Stimulated activated CD4-positive, alpha-beta T cell treated with anti-CD3 and anti-CD28 coated beads, TNF-alpha, amount 100 ng/mL, for 24 hours (primary cell): ENCODE results near the gene SLC45A1.
A peak's percentile ranks its signal among the peaks of the same experiment; 100 is the strongest.

ENCODE experiments used
- DNase-seq, 3 experiments: peaks; one replicate each; pipeline ENCODE4 v3.0.0-alpha.2; 2020; ENCODE audit warnings: low read depth in 3 of 3

Gene SLC45A1

GRCh38 chr1:8311068-8311718 lies 6.7 kb upstream of the SLC45A1 start:
- no peak for DNase-seq

- no peak for DNase-seq
These were observed 5.4 kb upstream of the SLC45A1 start for GRCh38 chr1:8312235-8313218.

- no peak for DNase-seq
These were observed 4.7 kb upstream of the SLC45A1 start for GRCh38 chr1:8313231-8313630.

DNA sequence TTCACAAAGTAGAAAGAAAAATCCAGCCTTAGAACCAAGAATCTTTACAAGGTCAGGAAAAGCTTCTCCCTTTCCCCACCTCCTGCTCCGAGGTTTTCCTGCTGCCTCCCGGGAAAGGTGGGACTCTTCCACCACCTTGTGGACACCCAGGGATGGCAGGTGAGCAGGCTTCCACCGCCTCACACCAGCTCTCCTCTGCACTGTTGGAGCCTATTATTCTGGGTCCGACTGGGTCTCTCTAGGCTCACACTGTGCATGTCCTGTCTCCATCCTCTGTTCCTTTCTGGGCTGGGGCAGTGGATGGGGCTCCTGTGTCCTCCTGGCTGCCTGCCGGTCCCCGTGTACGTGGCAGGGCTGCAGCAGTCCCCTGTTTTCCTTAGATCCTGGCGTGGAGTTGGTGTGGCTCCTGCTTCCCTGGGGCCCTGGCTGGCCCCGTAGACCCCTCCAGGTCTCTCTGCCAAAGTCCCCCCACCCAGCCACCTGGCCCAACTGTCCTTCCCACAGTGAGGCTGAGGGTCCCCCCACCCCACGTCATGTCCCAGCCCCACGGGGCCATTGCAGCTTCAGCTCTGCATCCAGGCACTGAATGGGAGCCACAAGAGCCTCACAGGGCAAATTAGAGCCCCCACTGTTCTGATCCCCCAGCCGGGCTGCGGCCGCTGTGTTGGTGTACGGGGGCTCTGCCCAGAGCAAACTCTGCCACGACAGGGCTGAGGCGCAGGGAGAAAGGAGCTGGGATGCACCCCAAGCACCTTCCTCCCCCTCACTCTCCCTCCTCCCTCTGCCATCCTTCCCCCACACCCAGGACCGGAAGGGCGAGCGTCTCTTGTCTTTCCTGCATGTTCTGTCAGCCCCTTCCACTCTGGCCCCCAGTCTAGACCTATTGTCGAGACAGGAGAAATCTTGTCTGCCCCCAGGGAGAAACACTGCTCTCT lies 3.3 kb upstream of the SLC45A1 start:
- DNase-seq, result peak in 2 of 3 experiments; percentile 16 to 44

DNA sequence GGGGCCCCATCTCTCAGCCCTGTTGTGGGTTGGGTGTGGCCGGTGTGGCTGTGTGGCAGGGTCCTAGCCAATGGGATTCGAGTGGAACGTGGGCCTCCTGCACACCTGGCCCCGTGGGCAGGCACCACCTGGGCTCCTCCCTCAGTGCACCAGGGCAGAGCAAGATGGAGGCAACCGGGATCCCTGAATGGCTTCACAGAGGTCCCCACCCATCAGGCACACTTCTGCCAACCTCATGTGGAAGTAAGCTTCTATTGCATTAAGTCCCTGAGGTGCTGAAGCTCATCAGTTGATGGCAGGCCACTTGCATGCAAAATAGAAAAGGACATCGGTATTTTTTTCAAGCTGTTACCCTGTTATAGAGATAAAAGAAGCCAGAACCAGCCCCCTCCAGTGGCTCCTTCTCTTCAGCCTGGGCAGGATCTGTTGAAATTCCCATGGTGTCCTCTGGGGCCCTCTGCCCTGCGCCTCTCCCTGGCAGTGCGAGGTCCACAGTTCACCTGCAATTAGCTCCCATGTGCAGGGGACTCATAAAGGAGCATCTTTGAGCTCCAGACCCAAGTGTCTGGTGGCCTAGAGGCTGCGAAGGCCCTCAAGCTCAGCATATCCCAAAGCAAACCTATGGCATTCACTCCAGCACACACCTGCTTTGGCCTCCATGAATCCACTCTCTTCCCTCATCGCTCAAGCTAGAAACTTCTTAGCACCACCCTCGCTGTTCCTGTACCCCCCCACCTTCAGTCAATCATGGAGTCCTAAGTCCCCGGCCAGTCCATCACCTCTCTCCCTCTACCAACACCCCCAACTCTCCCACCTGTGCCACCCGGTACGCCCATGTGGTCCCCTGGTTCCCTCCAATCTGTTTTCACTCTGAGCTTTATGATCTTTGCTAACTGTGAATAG lies 2.1 kb upstream of the SLC45A1 start:
- no peak for DNase-seq

- no peak for DNase-seq
These were observed 522 bp downstream of the SLC45A1 start for GRCh38 chr1:8318436-8318835.

GRCh38 chr1:8321612-8322011 lies 3.7 kb downstream of the SLC45A1 start:
- DNase-seq, result no peak

DNA sequence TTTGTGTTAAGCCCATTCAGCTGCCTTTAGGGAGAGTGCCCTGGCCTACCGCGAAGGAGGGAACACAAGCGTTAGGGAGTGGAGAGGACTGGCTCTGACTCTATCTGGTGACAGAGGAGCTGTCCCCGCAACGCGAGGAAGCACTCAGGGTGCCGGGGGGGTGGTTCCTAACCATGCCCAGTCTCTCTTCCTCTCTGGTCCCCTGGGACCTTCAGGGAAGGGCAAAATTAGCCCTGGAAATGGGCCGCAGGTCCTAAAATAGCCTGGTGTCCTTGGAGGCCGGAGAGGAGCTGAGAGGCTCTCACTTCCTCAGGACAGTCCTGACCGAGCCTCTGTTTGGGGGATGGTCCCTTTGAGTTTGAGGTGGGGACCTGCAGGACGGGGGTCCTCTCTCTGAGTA lies 5.8 kb downstream of the SLC45A1 start:
- no peak for DNase-seq

GRCh38 chr1:8324176-8324810 lies 6.4 kb downstream of the SLC45A1 start:
- no peak for DNase-seq

- DNase-seq, result no peak
These were observed 7.9 kb downstream of the SLC45A1 start for GRCh38 chr1:8325771-8326170.

GRCh38 chr1:8326265-8326664 lies 8.4 kb downstream of the SLC45A1 start:
- no peak for DNase-seq

DNA sequence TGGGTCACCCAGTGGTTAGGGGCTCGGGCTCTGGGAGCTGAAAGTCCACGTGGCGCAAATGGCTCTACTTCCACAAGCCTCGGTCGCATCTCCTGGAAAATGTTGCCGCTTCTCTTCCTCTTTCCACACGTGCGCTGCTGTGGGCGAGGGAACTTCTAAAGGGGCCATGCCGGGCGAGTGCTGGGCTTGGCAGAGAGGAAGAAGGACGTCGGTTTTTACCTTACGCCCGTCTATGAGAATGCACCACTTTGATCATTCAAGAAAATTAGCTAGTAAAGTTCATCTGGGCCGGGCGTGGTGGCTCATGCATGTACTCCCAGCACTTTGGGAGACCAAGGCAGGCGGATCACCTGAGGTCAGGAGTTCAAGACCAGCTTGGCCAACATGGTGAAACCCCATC lies 10.4 kb downstream of the SLC45A1 start:
- no peak for DNase-seq

GRCh38 chr1:8329439-8329838 lies 11.5 kb downstream of the SLC45A1 start:
- DNase-seq, result no peak

DNA sequence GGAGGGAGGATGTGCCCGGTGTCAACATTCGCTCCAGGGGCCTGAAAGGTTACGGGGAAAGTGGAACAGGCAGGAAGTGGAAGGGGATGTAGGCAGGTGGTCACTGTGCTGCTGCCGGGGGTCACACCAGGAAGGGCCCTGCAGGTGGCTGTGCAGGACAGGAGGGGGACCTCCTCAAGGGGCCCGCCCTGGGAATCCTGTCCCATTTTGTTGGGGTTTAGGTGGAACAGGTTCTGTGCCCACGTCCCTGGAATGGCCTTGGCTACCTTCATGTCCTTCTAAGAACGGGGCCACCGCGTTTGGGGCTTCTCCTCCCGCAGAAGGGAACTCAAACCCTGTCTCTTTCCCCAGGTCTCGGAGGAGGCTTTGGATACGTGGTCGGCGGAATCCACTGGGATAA lies 11.9 kb downstream of the SLC45A1 start:
- DNase-seq, result no peak

GRCh38 chr1:8330271-8331125 lies 12.6 kb downstream of the SLC45A1 start:
- DNase-seq, result no peak

GRCh38 chr1:8332806-8333205 lies 14.9 kb downstream of the SLC45A1 start:
- DNase-seq, result no peak

DNA sequence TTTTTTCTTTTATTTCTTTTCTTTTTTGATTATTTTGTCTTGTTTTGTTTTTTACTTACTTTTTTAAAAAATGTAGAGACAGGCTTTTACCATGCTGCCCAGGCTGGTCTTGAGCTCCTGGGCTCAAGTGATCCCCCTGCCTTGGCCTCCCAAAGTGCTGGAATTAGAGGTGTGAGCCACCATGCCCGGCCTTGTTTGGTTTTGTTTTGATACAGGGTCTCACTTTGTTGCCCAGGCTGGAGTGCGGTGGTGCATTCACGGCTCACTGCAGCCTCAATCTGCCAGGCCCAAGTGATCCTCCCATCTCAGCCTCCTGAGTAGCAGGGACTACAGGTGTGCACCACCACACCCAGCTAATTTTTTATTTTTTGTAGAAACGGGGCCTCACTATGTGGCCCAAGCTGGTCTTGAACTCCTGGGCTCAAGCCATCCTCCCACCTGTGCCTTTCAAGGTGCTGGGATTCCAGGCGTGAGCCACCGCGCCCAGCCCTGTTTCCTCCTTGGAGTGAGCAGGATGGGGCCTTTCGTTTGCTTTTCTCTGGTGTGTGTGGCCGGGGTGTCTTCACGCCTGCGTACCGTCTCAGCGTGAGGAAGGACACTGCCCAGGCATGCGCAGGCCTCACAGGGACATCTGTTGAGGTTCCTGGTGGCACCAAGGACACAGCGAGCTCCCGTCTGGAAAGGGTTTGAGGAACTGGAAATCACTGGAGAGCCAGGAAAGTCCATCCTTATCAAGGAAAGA lies 15.5 kb downstream of the SLC45A1 start:
- DNase-seq, result no peak

- DNase-seq, result no peak
These were observed 16.4 kb downstream of the SLC45A1 start for GRCh38 chr1:8334106-8334851.
